Dedifferentiated amniotic fluid mesenchymal stem cell (primary cell): ENCODE results near the gene RAD54L.
"Not testable (repeated sequence)": the region's sequence is repeated elsewhere in the genome, so short reads cannot be mapped to it uniquely, and the experiment has no call there.

Source experiments
- DNase-seq: peaks from one replicate; pipeline ENCODE4 v3.0.0-alpha.2; 2016; ENCODE audit errors: extremely low spot score

Gene RAD54L

DNA sequence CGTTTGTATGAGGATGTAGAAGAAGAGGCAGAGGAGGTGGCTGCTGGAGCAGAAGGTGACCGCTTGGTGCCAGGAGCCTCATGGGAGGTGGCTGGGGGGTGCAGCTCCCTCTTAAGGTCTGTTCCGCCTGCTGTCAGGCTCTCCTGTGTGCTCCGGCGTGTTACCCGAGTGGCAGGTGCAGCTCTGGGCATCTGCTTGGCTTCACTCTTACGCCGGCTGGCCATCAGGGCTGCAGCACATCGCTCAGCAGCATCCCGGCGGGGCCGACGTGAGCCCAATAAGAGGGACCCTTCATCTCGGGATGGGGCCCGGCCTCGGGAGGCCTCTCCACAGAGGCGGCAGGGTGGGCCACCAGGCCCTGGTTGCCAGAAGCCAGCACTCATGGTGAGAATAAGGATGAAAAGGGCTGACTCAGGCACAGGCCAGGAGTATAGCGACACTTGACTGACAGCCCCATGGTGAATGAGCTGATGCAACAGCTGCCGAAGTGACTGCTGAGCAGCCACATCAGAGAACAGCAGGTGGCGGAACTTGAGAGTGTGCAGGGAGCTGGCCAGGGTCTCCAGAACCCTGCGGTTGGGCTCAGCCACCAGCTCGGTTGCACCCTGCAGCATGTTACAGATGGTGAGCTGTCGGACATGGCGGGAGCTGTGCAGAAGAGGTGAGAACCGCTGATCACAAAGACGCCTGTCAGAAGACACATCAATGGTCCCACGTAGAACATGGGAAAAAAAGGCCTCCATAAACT lies 38.3 kb downstream of the RAD54L start:
- no peak for DNase-seq

DNA sequence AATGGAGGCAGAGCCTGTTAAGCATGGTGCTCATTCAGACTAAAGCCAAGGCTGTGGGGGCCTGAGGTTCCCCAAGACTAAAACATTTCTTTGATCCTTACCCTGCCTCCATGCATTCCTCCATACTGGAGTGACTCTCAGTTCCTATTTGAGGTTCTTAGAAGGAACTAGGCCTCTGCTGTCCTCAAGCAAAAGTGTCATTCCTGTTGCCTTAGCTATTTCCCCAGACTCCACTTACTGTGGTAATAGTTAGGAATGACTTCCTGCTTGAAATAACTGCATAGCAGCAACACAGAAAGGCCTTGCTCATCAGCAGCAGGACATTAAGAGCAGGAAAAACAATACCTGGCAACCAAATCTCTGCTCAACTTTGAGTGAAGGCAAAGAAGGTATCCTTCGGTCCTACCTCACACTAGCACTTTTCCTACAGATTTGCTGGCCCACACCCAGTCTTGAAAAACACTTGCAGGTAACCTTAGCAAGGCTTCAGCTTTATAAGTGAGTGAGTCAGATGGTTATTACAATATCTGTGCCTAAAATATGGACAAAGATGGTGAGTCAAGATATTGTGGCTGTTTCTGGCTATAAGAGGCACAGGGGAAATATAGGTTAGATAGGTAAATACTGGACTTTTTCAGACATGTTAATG lies 41.0 kb downstream of the RAD54L start:
- DNase-seq, result peak; percentile 43

DNA sequence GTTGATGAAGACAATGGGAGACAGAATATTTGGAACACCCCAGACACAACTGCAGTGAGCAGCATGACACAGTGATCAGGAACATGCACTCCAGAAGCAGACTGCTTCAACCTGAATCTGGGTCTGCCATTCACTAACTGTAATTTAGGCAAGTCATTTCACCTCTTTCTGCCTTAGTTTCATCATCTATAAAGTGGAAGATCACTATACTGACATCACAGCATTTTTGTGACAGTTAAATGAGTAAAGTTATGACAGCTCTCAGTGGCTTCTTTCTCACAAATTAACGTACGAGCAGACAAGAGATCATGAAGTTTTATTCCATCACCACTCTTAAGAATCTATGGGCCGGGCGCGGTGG lies 41.6 kb downstream of the RAD54L start:
- no peak for DNase-seq

DNA sequence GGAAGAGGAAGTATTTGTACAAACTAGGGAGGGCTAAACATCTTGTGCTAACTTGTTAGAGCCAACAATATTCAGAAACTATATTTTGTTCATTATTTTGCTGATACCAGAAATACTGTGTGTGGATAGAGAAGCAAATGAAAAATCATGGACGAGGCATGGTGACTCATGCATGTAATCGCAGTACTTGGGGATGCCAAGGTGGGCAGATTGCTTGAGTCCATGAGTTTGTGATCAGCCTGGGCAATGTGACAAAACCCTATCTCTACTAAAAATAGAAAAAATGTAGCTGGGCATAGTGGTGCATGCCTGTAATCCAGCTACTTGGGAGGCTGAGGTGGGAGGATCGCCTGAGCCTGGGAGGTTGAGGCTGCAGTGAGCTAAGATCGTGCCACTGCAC lies 42.4 kb downstream of the RAD54L start:
- no peak for DNase-seq

DNA sequence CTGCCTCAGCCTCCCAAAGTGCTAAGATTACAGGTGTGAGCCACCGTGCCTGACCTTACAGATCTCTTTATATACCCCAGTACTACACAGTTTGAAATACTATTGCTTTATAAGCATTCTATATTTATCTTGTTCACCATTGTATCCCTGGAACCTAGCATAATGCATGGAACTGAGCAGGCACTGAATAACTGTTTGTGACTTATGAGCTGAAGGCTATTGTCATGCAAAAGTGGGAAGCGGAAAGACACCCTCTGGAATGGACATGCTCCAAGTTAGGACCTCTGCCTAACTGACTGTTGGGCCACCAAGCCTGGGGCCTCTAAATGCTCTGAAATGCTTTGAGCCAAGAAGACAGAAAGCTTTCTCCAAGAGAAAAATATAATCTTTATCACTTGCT lies 47.7 kb downstream of the RAD54L start:
- DNase-seq, result no peak

DNA sequence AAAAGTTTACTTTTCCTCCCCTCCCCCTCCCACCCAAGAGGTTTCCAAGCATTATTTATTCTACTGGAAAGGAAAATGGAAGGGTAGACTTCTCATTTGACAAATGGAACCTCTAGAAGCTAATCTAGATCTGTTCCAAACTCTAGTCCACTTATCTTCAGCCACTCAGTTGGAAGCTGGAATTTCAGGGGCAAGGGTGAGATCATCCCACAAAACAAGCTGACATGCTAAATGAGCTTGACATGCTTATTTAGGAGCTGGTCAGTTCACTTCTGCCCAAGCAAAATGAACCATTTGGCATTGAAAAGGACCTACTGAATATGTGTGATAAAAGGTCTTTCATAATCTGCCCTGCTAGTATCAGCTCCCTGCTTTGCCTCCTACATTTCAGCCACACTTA lies 50.8 kb downstream of the RAD54L start:
- DNase-seq, result no peak

DNA sequence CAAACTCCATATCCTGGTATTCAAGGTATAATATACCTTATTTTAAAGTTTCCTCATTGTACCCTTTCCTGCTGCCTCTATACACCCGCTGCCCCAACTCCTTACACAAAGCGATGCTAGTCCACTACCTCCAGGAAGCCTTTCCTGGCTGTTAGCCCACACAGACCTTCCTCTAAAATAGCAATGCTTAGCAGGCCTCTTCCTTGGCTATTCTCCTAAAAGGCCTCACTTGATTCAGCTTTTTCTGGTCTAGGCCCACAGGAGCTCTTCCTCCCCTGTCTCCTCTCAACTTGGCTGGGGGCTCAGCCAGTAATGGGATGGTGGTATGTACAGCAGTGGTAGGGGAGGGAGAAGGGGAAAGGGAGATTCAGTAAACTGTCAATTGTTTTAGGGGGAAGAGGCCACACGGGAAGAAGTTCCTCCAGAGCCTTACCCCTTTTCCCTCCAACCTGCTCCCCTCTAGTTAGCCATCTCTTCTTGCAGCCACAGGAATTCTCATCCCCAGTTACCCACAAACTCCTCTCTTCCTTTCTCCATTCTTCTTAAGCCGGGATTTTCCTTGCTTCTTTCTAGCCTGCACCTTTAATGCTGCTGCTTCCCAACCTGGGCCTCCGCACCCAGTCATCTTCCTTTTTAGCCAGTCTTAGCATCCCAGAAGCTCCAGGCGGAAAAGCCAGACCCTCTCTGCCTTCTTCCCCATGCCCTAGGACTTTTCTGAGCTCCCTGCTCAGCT lies 53.3 kb downstream of the RAD54L start:
- DNase-seq, result no peak

DNA sequence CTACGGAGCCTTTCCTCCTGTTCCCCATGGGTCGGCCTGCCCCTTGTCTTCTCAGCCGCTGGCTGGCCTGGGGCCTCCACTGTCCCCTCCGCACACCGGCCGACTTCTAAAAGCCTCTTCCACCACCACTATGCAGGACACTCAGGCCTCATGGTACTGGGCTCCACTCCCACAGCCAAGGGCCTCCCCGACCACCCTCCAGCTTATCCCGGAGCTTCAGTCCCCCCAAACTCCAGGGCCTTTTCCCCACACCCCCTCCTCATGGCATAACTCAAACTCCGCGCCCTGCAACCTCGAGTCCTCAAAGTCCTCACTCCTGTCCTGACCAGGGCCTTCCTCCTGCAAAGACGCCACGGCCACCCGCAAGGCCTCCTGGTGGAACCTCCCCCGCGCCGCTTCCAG lies 53.8 kb downstream of the RAD54L start:
- no peak for DNase-seq

DNA sequence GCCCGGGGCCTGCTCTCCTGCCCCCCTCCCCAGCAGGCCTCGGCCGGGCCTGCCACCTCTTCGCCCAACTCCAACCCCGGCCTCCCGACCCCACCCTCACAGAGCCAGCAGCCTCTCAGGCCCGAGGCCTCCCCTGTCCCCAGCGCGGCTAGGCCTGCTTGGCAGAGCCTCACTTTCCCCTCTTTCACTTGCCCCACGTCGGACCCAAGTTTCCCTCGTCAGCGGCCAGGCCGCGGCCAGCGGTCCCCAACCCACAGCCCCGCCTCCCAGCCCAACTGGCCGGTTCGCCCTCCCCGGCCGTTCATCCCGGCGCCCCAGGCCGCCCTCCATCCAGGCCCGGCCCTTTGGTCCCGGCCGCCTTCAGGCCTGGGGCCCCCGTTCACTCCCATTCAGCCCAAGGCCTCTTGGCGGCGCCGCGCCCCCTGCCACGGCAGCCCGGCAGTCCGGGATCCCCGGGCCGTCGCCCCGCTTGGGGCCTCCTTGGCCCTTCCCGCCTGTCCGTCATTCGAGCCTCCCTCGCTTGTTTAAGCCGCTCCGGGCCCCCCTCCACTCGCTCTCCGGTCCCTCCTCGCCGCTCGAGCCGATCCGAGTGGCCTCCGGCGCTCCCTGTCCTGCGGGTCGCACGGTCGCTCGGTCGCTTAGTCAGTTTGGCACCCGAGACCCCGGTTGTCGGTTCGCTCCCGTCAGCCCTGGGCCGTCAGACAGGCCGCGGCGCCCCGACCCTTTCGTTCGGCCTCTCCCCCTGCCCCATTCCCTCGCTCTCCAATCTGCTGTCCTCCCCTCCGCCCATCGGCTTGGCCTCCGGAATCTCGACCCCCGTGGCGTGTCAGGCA lies 54.5 kb downstream of the RAD54L start:
- peak; percentile 22 for DNase-seq

DNA sequence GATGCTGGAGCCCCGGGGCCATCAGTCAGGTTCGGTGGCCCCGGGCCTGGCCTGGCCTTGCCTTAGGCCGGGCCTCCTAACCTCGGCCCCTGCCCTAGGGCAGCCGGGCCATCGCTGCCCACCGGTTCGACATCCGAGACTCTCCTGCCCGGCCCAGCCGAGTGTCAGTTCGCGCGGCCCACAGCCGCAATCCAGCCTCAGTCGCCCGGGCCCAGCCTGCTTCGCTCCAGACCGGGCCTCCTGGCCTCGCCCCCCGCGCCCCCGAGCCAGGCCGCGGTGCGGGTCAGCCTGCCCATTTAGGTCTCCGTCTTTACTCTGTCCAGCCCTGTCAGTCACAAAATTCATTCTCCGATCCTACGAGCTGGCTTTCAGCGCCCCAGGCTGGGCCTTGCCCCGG lies 55.1 kb downstream of the RAD54L start:
- no peak for DNase-seq

DNA sequence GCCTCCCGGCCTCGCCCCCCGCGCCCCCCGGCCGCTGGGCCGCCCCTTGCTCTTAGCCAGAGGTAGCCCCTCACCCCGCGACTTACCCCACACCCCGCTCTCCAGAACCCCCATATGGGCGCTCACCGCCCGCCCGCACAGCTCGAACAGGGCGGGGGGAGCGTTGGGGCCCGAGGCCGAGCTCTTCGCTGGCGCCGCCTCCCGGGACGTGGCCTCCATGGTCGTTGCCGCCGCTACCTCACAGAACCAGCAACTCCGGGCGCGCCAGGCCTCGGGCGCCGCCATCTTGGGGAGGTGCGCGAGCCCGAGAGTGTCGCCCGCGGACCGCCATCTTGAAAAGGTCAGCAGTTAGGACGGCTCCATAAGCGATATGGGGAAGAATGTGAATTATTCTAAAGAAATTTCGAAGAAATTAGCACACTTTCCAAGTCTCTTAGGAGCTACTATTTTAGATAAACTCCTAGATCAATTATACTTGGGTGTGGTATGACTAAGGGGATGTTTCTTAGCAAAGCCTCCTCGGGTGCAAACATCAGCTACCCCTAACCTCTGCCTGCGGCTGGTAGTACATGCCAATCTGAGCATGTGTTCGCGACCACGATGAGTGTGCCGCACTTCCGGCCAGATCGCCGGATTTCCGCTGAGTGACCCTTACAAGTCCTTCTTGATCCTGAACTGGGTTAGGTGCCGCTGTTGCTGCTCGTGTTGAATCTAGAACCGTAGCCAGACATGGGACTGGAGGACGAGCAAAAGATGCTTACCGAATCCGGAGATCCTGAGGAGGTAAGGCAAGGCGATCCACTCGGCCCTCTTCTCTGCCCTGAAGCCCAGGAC lies 55.7 kb downstream of the RAD54L start, which contains the start of the genes LRRC41 and UQCRH:
Gene LRRC41 (minus strand): TSS at position 579 of the 834 bp plus-strand sequence. CDS start 294 bp downstream, at position 285.
Gene UQCRH (plus strand): TSS at position 661 of the 834 bp plus-strand sequence. CDS start 69 bp downstream, at position 730.
- DNase-seq, result peak; percentile 91

DNA sequence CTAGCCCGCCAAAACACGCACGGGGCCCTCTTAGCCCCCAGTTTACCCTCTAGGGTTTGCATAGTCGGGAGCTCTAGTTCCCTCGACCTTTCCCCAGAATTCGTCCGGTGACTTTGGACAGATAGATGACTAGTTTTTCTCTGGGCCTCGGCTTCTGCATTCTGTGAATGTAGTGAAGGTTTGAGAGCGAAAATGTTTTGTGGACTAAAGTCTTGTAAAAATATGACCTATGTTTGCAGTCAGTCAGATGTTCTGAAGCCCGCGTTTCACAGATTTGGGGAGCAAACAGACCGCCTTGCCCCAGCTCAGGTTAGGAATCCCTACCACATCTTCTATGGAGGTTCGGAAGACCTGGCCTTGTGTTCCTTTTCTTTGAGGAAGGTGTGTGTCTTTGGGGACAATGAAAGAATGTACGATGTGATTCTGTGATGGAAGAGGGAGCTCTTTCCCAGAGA lies 56.3 kb downstream of the RAD54L start:
- no peak for DNase-seq

DNA sequence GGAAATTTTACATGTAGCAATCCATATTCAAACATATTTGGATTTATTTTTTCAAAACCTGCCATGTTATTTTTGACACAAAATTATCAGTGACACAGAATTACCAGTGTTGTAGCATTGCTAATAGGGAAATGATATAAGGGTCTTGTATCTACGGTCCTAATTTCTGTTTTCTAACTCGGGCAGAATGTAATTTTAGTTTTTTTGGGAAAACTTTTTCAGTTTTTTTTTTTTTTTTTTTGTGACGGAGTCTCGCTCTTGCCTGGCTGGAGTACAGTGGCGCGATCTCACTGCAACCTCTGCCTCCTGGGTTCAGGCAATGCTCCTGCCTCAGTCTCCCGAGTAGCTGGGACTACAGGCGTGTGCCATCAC lies 58.6 kb downstream of the RAD54L start:
- no peak for DNase-seq

DNA sequence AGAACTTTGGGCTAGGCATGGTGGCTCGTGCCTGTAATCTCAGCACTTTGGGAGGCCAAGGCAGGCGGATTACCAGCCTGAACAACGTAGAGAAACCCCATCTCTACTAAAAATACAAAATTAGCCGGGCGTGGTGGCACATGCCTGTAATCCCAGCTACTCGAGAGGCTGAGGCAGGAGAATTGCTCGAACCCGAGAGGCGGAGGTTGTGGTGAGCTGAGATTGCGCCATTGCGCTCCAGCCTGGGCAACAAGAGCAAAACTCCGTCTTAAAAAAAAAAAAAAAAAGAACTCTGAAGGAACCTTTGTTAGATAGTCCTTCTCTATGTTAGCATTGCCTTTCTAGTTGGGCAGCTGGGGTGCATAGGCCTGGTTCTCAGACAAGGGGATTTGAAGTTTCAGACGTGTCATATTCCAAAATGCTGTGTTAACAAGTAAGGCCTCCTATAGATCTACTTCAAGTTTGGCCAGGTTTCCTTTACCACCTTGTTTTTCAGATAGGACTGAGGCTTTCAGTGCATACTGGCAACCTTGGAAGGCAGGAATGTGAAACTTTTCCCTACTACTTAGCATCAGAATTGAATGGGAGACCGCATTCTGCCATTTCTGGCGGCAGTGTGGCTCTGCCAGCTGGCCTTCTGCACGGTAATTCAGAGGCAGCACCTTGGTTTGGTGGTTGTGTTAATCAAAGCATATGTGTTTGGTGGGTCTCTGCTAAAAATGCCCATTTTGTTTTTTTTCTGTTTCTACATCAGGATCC lies 62.0 kb downstream of the RAD54L start:
- DNase-seq, result no peak

DNA sequence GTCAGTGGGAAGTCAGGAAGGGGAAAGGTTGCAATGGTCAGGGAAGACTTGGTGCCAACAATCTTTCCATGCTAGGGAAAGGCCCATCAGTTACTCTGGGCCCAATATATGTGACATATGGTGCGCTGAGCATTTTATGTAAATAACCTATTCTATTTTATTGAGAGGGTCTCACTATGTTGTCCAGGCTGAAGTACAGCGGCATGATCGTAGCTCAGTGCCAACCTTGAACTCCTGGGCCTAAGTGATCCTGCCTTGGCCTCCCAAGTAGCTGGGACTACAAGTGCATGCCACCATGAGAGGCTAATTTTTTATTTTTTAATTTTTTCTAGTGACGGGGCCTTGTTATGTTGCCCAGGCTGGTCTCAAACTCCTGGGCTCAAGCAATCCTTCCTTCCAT lies 62.8 kb downstream of the RAD54L start:
- DNase-seq, result no peak

DNA sequence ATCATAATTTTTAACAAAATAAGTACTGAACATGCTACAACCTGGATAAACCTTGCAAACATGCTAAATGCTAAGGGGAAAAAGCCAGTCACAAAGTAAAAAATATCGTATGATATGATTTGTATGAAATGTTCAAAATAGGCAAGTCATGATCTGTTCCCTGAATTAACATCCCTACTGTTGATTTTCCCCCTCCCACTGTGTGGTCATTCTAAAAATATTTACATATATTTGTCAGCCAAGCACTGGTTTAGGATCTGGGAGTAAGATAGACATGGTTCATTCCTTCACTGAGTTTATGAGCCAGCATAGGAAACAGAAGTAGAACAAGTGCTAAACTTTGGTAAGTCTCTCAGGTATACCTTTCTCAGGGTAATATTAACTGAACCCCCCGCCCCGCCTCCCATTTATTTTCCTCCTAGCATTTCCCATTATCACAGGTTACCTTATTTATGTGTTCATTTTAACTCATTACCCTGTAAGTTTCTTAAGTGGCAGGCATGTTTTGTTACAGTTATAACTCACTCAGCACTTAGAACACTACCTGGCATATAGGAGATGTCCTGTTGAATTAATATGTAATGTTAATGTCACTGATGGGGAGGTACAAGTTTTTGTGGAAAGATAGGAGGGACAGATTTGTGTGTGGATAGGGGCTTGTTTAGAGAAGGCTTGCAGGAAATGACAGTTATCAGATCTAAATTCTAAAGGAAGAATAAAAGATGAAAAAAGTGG lies 68.3 kb downstream of the RAD54L start:
- peak; percentile 41 for DNase-seq

DNA sequence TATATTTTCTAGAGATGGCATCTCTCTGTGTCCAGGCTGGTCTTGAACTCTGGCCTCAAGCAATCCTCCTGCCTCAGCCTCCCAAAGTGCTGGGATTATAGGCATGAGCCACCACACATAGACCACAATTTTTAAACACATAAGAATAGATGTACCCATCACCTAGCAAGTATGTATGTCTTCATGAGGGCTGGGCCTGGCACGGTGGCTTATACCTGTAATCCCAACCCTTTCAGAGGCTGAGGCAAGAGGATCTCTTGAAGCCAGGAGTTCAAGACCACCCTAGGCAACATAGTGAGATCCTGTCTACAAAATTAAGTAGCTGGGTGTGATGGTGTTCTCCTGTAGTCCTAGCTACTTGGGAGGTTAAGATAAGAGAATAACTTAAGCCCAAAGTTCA lies 69.8 kb downstream of the RAD54L start:
- no peak for DNase-seq

DNA sequence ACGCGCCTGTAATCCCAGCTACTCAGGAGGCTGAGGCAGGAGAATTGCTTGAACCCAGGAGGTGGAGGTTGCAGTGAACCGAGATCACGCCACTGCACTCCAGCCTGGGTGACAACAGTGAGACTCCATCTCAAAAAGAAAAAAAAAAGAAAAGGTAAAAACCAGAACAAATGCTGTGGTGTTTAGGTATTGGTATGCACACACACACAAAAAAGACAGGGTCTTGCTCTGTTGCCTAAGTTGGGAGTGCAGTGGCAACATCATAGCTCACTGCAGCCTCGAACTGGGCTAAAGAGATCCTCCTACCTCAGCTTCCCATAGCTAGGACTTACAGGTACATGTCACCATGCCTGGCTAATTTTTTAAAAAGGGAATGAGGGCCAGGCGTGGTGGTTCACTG lies 71.7 kb downstream of the RAD54L start:
- DNase-seq, result not testable (repeated sequence)
